Epithelial cell of alveolus of lung (primary cell): Measurements from ENCODE around the gene RGL1. TPM values are rescaled to one million over a fixed set of nuclear protein-coding genes. Genes with fewer than 3 reads are reported as not detected.

Experiments used
- total RNA-seq: library from RNA; depleted of rRNA; stranded (reverse); fragments of >200 nt; gene quantifications from 2 replicates; pipeline ENCODE4 v1.2.1, GENCODE V29; 2015

RGL1 gene
- total RNA-seq, result 12.3 and 21.4 TPM in 2 replicates

DNA sequence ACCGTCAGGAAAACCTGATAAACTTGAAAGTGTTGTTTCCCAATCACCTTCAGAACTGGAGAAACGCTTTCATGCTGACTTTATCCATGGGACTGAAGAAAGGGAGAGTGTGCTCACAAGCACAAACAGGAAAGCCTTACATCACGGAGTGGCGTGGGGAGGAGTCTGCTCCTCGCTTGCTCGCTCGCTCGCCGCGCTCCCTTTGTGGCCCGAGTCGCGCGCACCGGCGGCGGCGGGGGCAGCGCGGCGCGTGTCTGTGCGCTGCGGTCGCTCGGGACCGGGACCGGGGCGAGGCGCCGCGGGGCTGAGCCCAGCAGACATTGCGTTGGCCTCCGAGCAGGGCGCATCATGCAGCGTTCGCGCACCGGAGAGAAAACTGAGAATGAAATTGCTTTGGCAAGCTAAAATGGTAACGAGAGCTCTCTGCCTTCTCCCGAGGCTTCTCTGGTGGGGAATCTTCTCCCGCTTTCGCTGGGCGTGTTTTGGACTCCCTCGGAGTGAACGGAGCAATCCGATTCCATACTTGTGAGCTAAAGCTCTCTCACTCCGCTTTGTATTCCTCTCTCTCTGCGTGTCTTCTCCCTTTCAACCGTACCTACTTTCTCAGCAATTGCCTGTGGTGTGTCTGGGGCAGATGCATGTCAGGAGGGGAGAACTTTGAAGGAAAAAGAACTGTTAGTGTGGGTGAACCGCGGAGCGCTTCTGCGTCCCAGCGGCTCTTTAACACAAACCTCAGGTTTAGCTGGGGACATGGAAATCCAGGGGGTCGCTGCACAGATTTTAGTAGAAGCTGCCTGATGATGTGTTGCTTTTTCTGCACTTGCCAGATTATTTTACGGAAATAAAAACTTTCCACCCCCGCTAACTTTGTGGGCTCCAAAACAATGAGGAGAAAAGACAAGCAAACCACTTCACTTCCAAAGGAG lies at the start of gene RGL1:
RGL1 (plus strand) TSS at position 205 of the 926 bp plus-strand sequence; CDS start at position 383, 178 bp downstream.

Other genes with a start within 250 kb of the RGL1 start
- 5.3 TPM in 1 of 2 replicates, not detected in the other for gene NCF2, start 214.7 kb upstream of the RGL1 start, total RNA-seq
- 90.4 and 215 TPM in 2 replicates for gene ARPC5, start 169.3 kb upstream of the RGL1 start, total RNA-seq
- not detected in 2 replicates for gene APOBEC4, start 151.8 kb upstream of the RGL1 start, total RNA-seq
- gene COLGALT2, start 232.6 kb downstream of the RGL1 start, total RNA-seq, result 0.52 and 1.1 TPM in 2 replicates
- 25.0 and 48.1 TPM in 2 replicates for gene TSEN15, start 246.6 kb downstream of the RGL1 start, total RNA-seq